Loucy (cell line): ENCODE results near the gene ZNF888.
"Not testable (repeated sequence)": the region's sequence is repeated elsewhere in the genome, so short reads cannot be mapped to it uniquely, and the experiment has no call there.

ENCODE experiments used
- H2AFZ ChIP-seq: fragments of 200-600 bp; sonication (generic); 2 replicates; pipeline ENCODE4 v1.6.0; 2016; ENCODE audit warnings: antibody characterized with exemption, mild to moderate bottlenecking, low read length, moderate library complexity
- H3F3A ChIP-seq: fragments of 200-600 bp; 2 replicates; pipeline ENCODE4 v1.6.0; 2016; ENCODE audit warnings: antibody characterized with exemption, low read depth, mild to moderate bottlenecking
- H3K27me3 ChIP-seq: fragments of 200-600 bp; sonication (generic); 2 replicates; pipeline ENCODE4 v1.6.1; 2014; ENCODE audit warnings: low read length, mild to moderate bottlenecking; ENCODE audit not compliant: insufficient read depth, poor library complexity, severe bottlenecking
- H3K36me3 ChIP-seq: fragments of 200-600 bp; sonication (generic); 2 replicates; pipeline ENCODE4 v1.6.1; 2016; ENCODE audit warnings: low read length; ENCODE audit not compliant: insufficient read depth
- H3K4me1 ChIP-seq: fragments of 200-600 bp; sonication (generic); 2 replicates; pipeline ENCODE4 v1.5.1; 2014; ENCODE audit warnings: low read length, mild to moderate bottlenecking; ENCODE audit not compliant: insufficient read depth, poor library complexity, severe bottlenecking
- H3K4me2 ChIP-seq: fragments of 200-600 bp; sonication (generic); 2 replicates; pipeline ENCODE4 v1.6.0; 2014; ENCODE audit warnings: antibody characterized with exemption, low read length, low read depth, mild to moderate bottlenecking; ENCODE audit not compliant: poor library complexity, severe bottlenecking
- H3K4me3 ChIP-seq: fragments of 200-600 bp; sonication (generic); 2 replicates; pipeline ENCODE4 v1.5.1; 2014; ENCODE audit warnings: low read length, mild to moderate bottlenecking, mixed read lengths; ENCODE audit not compliant: poor library complexity, severe bottlenecking
- H3K79me2 ChIP-seq: fragments of 200-600 bp; sonication (generic); 2 replicates; pipeline ENCODE4 v1.6.1; 2014; ENCODE audit warnings: low read length; ENCODE audit not compliant: insufficient read depth
- H3K9ac ChIP-seq: fragments of 200-600 bp; sonication (generic); 2 replicates; pipeline ENCODE4 v1.6.0; 2014; ENCODE audit warnings: mild to moderate bottlenecking, low read depth, low read length, moderate library complexity; ENCODE audit not compliant: poor library complexity, severe bottlenecking
- H3K9me2 ChIP-seq: fragments of 200-600 bp; sonication (generic); replicated peaks from 2 replicates; pipeline ENCODE4 v1.6.1; 2016; ENCODE audit warnings: low read depth, low read length, mixed read lengths
- H3K9me3 ChIP-seq: fragments of 200-600 bp; sonication (generic); 2 replicates; pipeline ENCODE4 v1.6.1; 2014; ENCODE audit warnings: mild to moderate bottlenecking, antibody characterized with exemption, low read length, low read depth; ENCODE audit not compliant: insufficient read depth
- H4K20me1 ChIP-seq: fragments of 200-600 bp; sonication (generic); 2 replicates; pipeline ENCODE4 v1.6.0; 2014; ENCODE audit warnings: antibody characterized with exemption, low read length, mild to moderate bottlenecking; ENCODE audit not compliant: insufficient read depth, poor library complexity, severe bottlenecking
- CTCF ChIP-seq: fragments of 200-600 bp; sonication (generic); conservative IDR thresholded peaks from 2 replicates; pipeline ENCODE4 v1.5.1; 2014; ENCODE audit warnings: mild to moderate bottlenecking, antibody characterized with exemption, low read length
- EZH2phosphoT487 ChIP-seq: fragments of 200-600 bp; IDR thresholded peaks from 2 replicates; pipeline ENCODE4 v1.6.1; 2018; ENCODE audit warnings: antibody characterized with exemption, mild to moderate bottlenecking, moderate library complexity, borderline replicate concordance

Gene ZNF888

DNA sequence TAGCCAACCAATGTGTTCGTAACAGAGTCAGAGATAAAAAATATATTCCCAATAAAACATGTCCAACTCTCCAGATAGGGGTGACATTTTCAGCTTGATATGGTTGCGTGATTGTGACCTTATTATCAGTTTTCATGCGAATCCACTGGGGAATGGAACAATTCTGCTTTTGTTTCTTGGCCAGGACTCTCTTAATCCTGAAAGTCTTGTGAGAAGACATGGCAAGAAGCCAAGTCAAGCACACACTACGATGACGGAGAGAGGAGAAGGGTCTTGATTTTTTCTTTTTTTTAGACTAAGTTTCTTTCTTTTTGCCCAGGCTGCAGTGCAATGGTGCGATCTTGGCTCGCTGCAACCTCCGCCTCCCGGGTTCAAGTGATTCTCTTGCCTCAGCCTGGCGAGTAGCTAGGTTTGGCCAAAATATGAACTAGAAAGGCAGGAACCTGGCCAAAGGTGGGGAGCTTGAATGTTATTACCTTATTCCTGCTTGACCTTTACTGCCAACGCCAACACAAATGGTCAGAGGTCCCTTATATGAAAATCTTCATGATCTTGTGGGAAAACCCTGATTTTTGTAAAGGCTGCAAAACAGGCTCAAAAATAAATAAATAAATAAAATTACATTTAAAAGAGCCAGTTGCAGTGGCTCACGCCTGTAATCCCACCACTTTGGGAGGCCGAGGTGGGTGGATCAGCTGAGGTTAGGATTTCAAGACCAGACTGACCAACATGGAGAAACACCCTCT, 25.0 kb upstream of the ZNF888 start:
- Histone ChIP-seq H3K9me3 (peaks cover 16% of the 10 kb centered on the region; the same call in 1 of the 2 replicates), H3K4me3 (no peak overlapping the region), H4K20me1 (no peaks in the 10 kb centered on the region), H3K79me2 (no peaks in the 10 kb centered on the region), H3F3A (no peaks in the 10 kb centered on the region), H2AFZ (no peak overlapping the region), H3K4me2 (no peak overlapping the region), H3K4me1 (peaks cover 3% of the 10 kb centered on the region), H3K36me3 (peaks cover 36% of the 10 kb centered on the region; the same call in 1 of the 2 replicates), H3K27me3 (no peaks in the 10 kb centered on the region), H3K9me2 (no peaks in the 10 kb centered on the region), H3K9ac (no peak overlapping the region)
- TF ChIP-seq EZH2phosphoT487 (no peak), CTCF (no peak)

- no peaks in the 10 kb centered on the region for H3K27me3 ChIP-seq
- H3K4me1 ChIP-seq: peaks cover 8% of the 10 kb centered on the region
- peaks cover 21% of the 10 kb centered on the region; the same call in 1 of the 2 replicates for H3K36me3 ChIP-seq
- no peak overlapping the region for H3K4me3 ChIP-seq
- peaks cover 7% of the 10 kb centered on the region; the same call in 1 of the 2 replicates for H3K79me2 ChIP-seq
- H3F3A ChIP-seq: no peaks in the 10 kb centered on the region
- peaks cover 12% of the 10 kb centered on the region; the same call in 1 of the 2 replicates for H3K9me3 ChIP-seq
- no peak overlapping the region for H3K4me2 ChIP-seq
- no peaks in the 10 kb centered on the region for H4K20me1 ChIP-seq
- TF ChIP-seq CTCF: no peak
- no peaks in the 10 kb centered on the region for H3K9me2 ChIP-seq
- H2AFZ ChIP-seq: no peak overlapping the region
- H3K9ac ChIP-seq: no peak overlapping the region
Measured at GRCh38 chr19:52946322-52947310, 23.4 kb upstream of the ZNF888 start.

- H3K9me3 ChIP-seq: peaks cover 12% of the 10 kb centered on the region; the same call in 1 of the 2 replicates
- peaks cover 13% of the 10 kb centered on the region; the same call in 1 of the 2 replicates for H3K36me3 ChIP-seq
- no peak overlapping the region for H3K9ac ChIP-seq
- no peaks in the 10 kb centered on the region for H3F3A ChIP-seq
- H4K20me1 ChIP-seq: no peaks in the 10 kb centered on the region
- peaks cover 14% of the 10 kb centered on the region; the same call in 1 of the 2 replicates for H3K79me2 ChIP-seq
- H3K27me3 ChIP-seq: no peaks in the 10 kb centered on the region
- peaks cover 10% of the 10 kb centered on the region for H3K4me1 ChIP-seq
- no peaks in the 10 kb centered on the region for H3K9me2 ChIP-seq
- H3K4me3 ChIP-seq: no peak overlapping the region
- no peak overlapping the region for H2AFZ ChIP-seq
- no peak overlapping the region for H3K4me2 ChIP-seq
- TF ChIP-seq EZH2phosphoT487 (no peak), CTCF (no peak)
Measured at GRCh38 chr19:52945652-52946321, 22.6 kb upstream of the ZNF888 start.

GRCh38 chr19:52944703-52945493, 21.7 kb upstream of the ZNF888 start:
- not testable (repeated sequence) for H3F3A ChIP-seq, H3K9me3 ChIP-seq, H4K20me1 ChIP-seq, H3K4me2 ChIP-seq, H3K27me3 ChIP-seq, H3K4me3 ChIP-seq, H3K9me2 ChIP-seq, H3K36me3 ChIP-seq, H3K9ac ChIP-seq, H2AFZ ChIP-seq
- H3K79me2 ChIP-seq: peaks cover 23% of the 10 kb centered on the region; the same call in 1 of the 2 replicates
- H3K4me1 ChIP-seq: peaks cover 14% of the 10 kb centered on the region
